ENCODE results near the gene DOK7. TPM values are rescaled to one million over a fixed set of nuclear protein-coding genes. Genes with fewer than 3 reads are reported as not detected.

Gene DOK7
- total and polyA plus RNA-seq, 2 of the 4 experiments (the other 2 are of a cell fraction) = not detected

DNA sequence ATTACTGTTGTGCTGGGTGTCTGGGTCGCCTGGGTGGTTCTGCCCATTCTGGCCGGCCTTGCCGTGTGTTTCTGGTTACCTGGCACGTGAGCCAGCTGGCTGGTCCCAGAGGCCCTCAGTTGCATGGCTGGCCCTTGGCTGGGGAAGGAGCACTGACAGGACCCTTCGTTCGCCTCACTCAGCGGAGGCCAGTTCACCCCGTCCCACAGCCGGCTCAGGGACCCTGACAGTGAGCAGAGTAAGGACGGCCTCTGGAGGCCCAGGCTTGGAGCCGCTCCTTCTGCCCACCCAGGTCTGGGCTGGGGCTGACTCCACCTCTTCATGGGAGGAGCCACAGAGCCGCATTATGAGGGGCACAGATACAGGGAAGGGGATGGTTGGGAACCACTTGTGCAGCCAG lies 41.6 kb upstream of the DOK7 start:
- Histone ChIP-seq H3K56ac (ENCODE audit: extremely low read depth, insufficient read depth, low read length) (no peak overlapping the region), H3K9ac (ENCODE audit: low read depth, low read length) (no peak overlapping the region), H2AFZ (replicated peaks; ENCODE audit: low read length, poor library complexity) (no peak overlapping the region), H2BK120ac (ENCODE audit: low read depth, low read length) (no peak overlapping the region), H3K4me1 (ENCODE audit: control insufficient read depth, insufficient read depth, low read length) (no peaks in the 10 kb centered on the region), H3K4me3 (ENCODE audit: insufficient read depth, low read depth, low read length) (no peak overlapping the region), H3K14ac (replicated peaks; ENCODE audit: low read depth, low read length) (no peak overlapping the region), H3K36me3 (ENCODE audit: control insufficient read depth, insufficient read depth, low read length) (peaks cover 32% of the 10 kb centered on the region), H3K27me3 (ENCODE audit: control insufficient read depth, insufficient read depth, low read length) (no peaks in the 10 kb centered on the region), H2AK9ac (replicated peaks; ENCODE audit: low read depth, low read length, poor library complexity) (no peak overlapping the region), H2BK15ac (ENCODE audit: low read depth, low read length) (no peak overlapping the region), H3K23ac (ENCODE audit: low read depth, low read length) (no peak overlapping the region), H3K79me1 (ENCODE audit: low read depth in 1 of 2, low read length in 2 of 2) (peaks cover 0 to 4% of the 10 kb centered on the region in 2 experiments; a peak in 1 of 4 replicates), H4K20me1 (ENCODE audit: insufficient read depth, low read length) (no peaks in the 10 kb centered on the region), H4K5ac (ENCODE audit: low read depth, low read length) (no peak overlapping the region), H2AK5ac (ENCODE audit: low read depth, low read length) (no peak overlapping the region), H2BK20ac (ENCODE audit: low read depth, low read length) (no peak overlapping the region), H3K18ac (ENCODE audit: low read depth, low read length) (no peak overlapping the region), H3K4me2 (ENCODE audit: low read depth, low read length) (no peak overlapping the region), H4K8ac (ENCODE audit: low read depth in 2 of 2, low read length in 2 of 2) (no peak overlapping the region), H3K9me3 (ENCODE audit: control insufficient read depth, insufficient read depth, low read length) (no peaks in the 10 kb centered on the region), H3K9me1 (ENCODE audit: insufficient read depth, low read length) (0 out of 2 replicates have a peak, but pooled peaks cover 8% of the 10 kb centered on the region), H2BK5ac (ENCODE audit: low read depth, low read length, poor library complexity, severe bottlenecking) (no peak overlapping the region), H4K91ac (ENCODE audit: insufficient read depth, low read depth, low read length) (no peak overlapping the region), H3K27ac (ENCODE audit: insufficient read depth, low read length) (no peak overlapping the region), H3K4ac (ENCODE audit: low read depth, low read length) (no peak overlapping the region)
- no peak for ATAC-seq (ENCODE audit: low read depth)
- 76% methylated on average over 4 of the region's 12 CpGs; no CpG with 5 or more reads in 1 of the 2 experiments for WGBS, 2 experiments (ENCODE audit: extremely low coverage in 2 of 2, insufficient read length in 1 of 2)
- no TSS peak for BruUV-seq (replicated peaks)
- intact Hi-C loops (cut with micrococcal nuclease) (no loop called here), in situ Hi-C loops (cut with MboI; ENCODE audit: low sequenced_read_pairs) (no loop called here), dilution Hi-C loops (cut with HindIII; ENCODE audit: low sequenced_read_pairs, unreplicated experiment) (no loop called here)
- ChIA-PET CTCF (no interaction called here), POLR2A (ENCODE audit: unreplicated experiment) (no interaction called here)
- DNase-seq = no peak
- TF ChIP-seq, protein P1, sequence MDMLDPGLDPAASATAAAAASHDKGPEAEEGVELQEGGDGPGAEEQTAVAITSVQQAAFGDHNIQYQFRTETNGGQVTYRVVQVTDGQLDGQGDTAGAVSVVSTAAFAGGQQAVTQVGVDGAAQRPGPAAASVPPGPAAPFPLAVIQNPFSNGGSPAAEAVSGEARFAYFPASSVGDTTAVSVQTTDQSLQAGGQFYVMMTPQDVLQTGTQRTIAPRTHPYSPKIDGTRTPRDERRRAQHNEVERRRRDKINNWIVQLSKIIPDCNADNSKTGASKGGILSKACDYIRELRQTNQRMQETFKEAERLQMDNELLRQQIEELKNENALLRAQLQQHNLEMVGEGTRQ (IDR thresholded peaks at IDR 0.05; ENCODE audit: low read depth, low read length) = no peak
- TF ChIP-seq CEBPB (IDR thresholded peaks at IDR 0.05; ENCODE audit: low read depth, low read length) (no peak), RAD21 (IDR thresholded peaks at IDR 0.05; ENCODE audit: low read length) (no peak), RCOR1 (IDR thresholded peaks at IDR 0.05; ENCODE audit: insufficient replicate concordance, low read length) (no peak), MAFK (IDR thresholded peaks at IDR 0.05; ENCODE audit: low read depth, low read length) (no peak), CHD1 (IDR thresholded peaks at IDR 0.05; ENCODE audit: low read depth, low read length) (no peak), FOS (IDR thresholded peaks at IDR 0.05; ENCODE audit: low read depth, low read length) (no peak), BHLHE40 (IDR thresholded peaks at IDR 0.05; ENCODE audit: low read depth, low read length) (no peak), RFX5 (IDR thresholded peaks at IDR 0.05; ENCODE audit: low read depth, low read length) (no peak), SMC3 (IDR thresholded peaks at IDR 0.05; ENCODE audit: low read depth, low read length) (no peak), MXI1 (IDR thresholded peaks at IDR 0.05; ENCODE audit: borderline replicate concordance, low read depth, low read length) (no peak), MAZ (IDR thresholded peaks at IDR 0.05; ENCODE audit: borderline replicate concordance, low read depth, low read length) (no peak), POLR2A (IDR thresholded peaks at IDR 0.05; ENCODE audit: low read depth, low read length) (no peak), NFE2L2 (IDR thresholded peaks at IDR 0.05; ENCODE audit: low read depth, low read length) (no peak)
- TF ChIP-seq, protein P2, sequence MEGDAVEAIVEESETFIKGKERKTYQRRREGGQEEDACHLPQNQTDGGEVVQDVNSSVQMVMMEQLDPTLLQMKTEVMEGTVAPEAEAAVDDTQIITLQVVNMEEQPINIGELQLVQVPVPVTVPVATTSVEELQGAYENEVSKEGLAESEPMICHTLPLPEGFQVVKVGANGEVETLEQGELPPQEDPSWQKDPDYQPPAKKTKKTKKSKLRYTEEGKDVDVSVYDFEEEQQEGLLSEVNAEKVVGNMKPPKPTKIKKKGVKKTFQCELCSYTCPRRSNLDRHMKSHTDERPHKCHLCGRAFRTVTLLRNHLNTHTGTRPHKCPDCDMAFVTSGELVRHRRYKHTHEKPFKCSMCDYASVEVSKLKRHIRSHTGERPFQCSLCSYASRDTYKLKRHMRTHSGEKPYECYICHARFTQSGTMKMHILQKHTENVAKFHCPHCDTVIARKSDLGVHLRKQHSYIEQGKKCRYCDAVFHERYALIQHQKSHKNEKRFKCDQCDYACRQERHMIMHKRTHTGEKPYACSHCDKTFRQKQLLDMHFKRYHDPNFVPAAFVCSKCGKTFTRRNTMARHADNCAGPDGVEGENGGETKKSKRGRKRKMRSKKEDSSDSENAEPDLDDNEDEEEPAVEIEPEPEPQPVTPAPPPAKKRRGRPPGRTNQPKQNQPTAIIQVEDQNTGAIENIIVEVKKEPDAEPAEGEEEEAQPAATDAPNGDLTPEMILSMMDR (conservative IDR thresholded peaks at IDR 0.05; ENCODE audit: low read depth, low read length) = no peak
- TF ChIP-seq, protein P3, sequence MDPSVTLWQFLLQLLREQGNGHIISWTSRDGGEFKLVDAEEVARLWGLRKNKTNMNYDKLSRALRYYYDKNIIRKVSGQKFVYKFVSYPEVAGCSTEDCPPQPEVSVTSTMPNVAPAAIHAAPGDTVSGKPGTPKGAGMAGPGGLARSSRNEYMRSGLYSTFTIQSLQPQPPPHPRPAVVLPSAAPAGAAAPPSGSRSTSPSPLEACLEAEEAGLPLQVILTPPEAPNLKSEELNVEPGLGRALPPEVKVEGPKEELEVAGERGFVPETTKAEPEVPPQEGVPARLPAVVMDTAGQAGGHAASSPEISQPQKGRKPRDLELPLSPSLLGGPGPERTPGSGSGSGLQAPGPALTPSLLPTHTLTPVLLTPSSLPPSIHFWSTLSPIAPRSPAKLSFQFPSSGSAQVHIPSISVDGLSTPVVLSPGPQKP (IDR thresholded peaks at IDR 0.05; ENCODE audit: borderline replicate concordance, low read depth, low read length) = no peak
